GM18870 (cell line): ENCODE data around the gene PKP4.

Source experiments
- ATAC-seq: cut with Tn5 transposase; IDR thresholded peaks from one replicate; pipeline ENCODE4 v1.9.1; 2021; ENCODE audit warnings: moderate library complexity; ENCODE audit not compliant: unreplicated experiment

PKP4 gene

GRCh38 chr2:158539176-158540005 is 82.6 kb downstream of the PKP4 start:
- ATAC-seq: no peak

- no peak for ATAC-seq
These were observed 85.8 kb downstream of the PKP4 start for GRCh38 chr2:158542577-158542976.

- ATAC-seq: no peak
These were observed 87.2 kb downstream of the PKP4 start for GRCh38 chr2:158543957-158544356.

- ATAC-seq: no peak
These were observed 88.2 kb downstream of the PKP4 start for GRCh38 chr2:158544998-158545397.

GRCh38 chr2:158546412-158547144 is 89.8 kb downstream of the PKP4 start:
- peak; percentile 84 for ATAC-seq

- no peak for ATAC-seq
These were observed 96.5 kb downstream of the PKP4 start for GRCh38 chr2:158553257-158553656.

- no peak for ATAC-seq
These were observed 98.2 kb downstream of the PKP4 start for GRCh38 chr2:158554996-158555395.

GRCh38 chr2:158556124-158556523 is 99.4 kb downstream of the PKP4 start:
- ATAC-seq: no peak

GRCh38 chr2:158557752-158558151 is 101.0 kb downstream of the PKP4 start:
- ATAC-seq: no peak

- no peak for ATAC-seq
These were observed 102.5 kb downstream of the PKP4 start for GRCh38 chr2:158559252-158559651.

GRCh38 chr2:158560259-158560658 is 103.5 kb downstream of the PKP4 start:
- ATAC-seq: no peak

GRCh38 chr2:158561054-158561453 is 104.3 kb downstream of the PKP4 start:
- ATAC-seq: no peak

- ATAC-seq: no peak
These were observed 110.5 kb downstream of the PKP4 start for GRCh38 chr2:158567208-158567607.

- ATAC-seq: no peak
These were observed 112.5 kb downstream of the PKP4 start for GRCh38 chr2:158569284-158569683.

GRCh38 chr2:158570869-158571268 is 114.1 kb downstream of the PKP4 start:
- no peak for ATAC-seq

- no peak for ATAC-seq
These were observed 117.0 kb downstream of the PKP4 start for GRCh38 chr2:158573739-158574138.

- ATAC-seq: no peak
These were observed 118.4 kb downstream of the PKP4 start for GRCh38 chr2:158575051-158575635.

GRCh38 chr2:158577141-158577540 is 120.4 kb downstream of the PKP4 start:
- no peak for ATAC-seq

- peak; percentile 98 for ATAC-seq
These were observed 122.1 kb downstream of the PKP4 start for GRCh38 chr2:158578703-158579330.

- ATAC-seq: no peak
These were observed 123.2 kb downstream of the PKP4 start for GRCh38 chr2:158579928-158580327.

GRCh38 chr2:158580760-158581159 is 124.0 kb downstream of the PKP4 start:
- no peak for ATAC-seq
